ENCODE data around the gene TFF2.

Gene TFF2

GRCh38 chr21:42383331-42383730 is 32.5 kb upstream of the TFF2 start:
- no peak for DNase-seq

GRCh38 chr21:42382915-42383314 is 32.1 kb upstream of the TFF2 start:
- DNase-seq = no peak

DNA sequence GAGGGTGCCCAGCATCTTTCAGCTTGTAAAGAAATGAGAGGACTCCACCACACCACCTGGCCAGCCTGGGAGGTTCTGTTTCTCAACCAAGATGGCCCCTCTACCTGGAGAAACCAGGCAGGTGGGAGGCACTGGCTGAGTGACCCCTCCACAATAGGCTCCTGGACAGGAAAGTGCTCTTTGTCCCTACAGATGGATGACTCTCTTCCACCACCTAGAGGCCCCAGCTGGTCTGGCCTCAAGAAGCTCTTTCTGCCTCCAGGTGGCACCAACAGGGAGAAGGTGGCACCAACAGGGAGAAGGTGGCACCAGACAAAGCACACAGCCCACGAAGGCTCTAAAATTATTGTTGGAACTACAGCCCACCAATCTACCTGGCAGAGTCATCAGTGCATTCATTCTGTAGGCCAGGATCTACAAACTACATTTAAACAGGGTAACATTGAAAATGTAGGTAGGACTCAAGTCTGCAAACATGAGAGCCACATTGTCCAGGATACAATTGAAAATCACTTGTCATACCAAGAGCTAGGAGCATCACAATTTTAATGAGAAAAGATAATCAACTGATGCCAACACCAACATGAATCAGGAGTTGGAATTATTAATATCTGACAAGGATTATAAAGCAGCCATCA is 30.7 kb upstream of the TFF2 start:
- DNase-seq = peak; percentile 35

- no peak for DNase-seq
Measured at GRCh38 chr21:42379426-42380215, 28.8 kb upstream of the TFF2 start.

GRCh38 chr21:42378418-42378817 is 27.6 kb upstream of the TFF2 start:
- no peak for DNase-seq

DNA sequence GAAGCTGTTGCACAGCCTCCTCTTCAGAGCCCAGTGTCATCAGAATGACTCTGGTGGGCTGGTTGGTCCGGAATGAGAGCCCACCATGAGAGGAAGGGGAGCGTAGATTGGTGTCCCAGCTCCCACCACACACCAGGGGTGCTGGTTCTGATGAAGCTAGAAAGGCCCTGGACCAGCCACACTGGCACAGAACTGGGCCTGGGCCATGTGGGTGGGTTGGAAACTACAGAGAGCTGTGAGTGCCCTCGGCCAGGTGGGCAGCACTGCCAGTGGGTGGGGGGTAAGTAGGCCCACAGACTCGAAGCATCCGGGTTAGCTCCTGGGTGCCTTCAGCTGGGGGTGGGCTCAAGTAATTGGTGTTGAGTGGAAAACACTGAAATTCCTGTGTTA is 27.2 kb upstream of the TFF2 start:
- no peak for DNase-seq

GRCh38 chr21:42377211-42377950 is 26.6 kb upstream of the TFF2 start:
- no peak for DNase-seq

- no peak for DNase-seq
Measured at GRCh38 chr21:42376338-42376982, 25.7 kb upstream of the TFF2 start.

DNA sequence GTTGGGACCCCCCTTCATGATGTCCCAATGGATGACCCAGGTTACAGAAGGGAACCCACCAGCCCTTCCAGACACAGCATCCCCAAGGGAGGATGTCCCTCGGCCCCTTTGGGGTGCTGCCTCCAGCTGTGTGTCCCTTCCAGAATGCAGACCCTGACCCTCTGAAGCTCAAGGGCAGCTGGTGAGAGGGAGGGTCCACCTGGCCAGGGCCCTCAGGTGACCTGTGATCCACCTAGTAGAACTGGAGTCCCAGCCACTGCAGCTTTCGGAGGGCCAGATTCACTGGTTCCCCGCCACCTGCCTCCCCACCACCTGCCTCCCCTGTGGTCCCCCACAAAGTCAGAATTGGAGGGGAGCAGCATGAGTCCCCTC is 25.2 kb upstream of the TFF2 start:
- DNase-seq = no peak

DNA sequence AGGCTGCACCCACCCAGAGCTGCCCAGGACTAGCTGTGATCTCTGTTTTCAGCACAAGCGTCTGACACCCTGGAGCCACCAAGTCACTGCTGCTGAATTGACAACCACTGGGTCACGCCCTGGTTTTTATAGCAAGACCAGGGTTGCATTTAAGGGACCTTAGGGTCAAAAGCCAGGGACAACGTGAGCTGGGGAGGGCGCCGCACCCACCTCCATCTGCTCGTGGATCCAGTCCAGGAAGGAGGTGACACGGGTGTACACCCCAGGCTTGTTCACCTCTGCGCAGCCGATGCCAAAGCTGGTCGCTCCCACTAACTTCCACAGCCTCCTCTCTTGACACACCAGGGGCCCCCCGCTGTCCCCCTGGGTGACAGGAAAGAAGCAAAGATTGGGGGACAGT is 24.7 kb upstream of the TFF2 start:
- no peak for DNase-seq

GRCh38 chr21:42374864-42375499 is 24.2 kb upstream of the TFF2 start:
- no peak for DNase-seq

DNA sequence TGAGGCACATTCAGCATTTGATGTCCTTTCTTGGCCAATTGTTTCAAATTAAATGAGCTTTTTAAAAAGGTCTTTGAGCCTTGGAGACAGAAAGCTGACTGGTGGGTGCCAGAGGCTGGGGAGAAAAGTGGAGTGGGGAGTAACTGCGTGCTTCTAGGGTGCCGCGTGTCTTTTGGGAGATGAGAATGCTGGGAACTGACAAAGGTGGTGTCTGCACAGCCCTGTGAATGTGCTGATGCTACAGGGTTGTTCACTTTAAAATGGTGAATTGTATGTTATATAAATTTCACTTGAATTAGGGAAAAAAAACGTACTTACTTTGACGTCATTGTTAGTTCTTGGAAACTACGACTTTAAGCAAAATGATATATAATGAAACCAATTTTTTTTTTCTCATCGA is 23.7 kb upstream of the TFF2 start:
- DNase-seq = no peak

DNA sequence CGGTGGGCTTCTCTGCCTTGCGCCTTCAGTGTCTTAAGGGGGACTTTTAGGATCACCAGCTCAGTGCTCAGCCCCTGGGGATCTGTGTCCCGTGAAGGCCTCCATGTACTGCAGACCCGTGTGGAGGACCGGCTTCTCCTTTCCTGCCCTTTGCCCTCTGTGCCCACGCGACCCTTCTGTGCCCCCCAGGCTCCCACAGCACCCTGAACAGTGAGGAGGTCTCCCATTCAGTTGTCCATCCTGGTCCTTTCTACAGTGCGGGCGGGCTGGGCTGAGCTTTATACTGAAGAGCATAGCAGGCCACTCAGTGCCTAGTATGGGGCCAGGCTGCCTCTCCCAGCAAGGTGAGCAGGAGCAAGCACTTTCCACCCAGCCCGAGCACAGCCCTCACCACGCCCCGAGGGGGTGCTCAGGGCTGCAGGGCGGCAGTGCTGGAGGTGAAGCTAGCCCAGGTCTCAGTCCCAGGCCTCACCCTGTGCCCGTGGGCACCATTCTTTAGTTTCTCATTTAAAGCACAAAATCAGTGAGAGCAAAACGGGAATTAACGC is 23.2 kb upstream of the TFF2 start:
- no peak for DNase-seq

DNA sequence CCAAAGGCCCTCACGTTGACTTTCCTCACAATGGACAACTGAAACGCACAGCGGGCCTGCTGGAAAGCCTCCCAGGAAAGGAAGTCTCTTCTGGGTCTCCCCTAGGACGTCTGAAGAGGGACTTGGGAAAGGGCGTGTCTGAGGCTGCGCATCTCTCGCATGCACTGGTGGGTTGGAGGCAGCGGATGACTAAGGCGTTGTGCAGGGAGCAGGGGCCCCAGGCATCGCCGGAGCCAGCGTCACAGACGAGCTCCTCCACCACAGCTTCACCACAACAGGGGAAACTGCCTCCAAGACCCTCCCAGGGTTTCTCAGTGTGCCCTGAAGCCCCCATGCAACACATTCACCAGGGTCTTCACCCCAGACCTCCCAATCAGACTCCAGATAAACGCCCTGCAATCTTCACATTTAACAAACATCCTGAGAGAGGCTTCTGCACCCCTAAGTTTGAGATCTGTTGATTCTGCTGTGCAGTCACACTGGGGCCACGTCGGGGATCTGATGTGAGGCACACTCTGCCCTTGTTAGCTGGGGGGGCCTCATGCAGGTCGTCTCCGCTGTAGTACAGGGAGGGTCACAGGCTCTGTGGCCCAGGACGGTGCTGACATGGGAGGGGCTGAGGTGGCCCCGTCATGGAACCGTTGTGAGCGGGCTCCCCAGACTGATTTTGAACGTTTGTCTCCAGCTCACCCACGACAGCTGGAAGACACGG is 22.6 kb upstream of the TFF2 start:
- peak; percentile 21 for DNase-seq

- no peak for DNase-seq
Measured at GRCh38 chr21:42370894-42371654, 20.3 kb upstream of the TFF2 start.

DNA sequence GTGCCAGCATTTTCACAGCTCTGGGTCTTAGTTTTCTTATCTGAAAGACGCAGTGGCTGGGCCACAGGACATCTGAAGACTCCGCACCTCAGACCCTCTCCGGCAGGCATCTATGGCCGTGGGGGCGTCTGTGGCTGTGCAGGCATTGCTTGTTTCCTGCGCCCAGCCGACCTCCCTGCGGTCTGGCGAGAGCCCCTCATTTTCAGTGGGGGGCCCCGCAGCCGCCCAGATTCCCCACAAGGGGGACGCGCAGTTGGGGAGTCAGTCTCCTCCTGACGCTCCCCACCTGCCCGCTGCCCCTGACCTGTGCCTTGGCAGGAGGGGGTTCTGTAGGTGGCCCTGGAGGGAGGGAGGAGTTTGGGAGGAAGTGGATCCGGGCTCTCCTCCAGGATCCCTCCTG is 19.0 kb upstream of the TFF2 start:
- no peak for DNase-seq

DNA sequence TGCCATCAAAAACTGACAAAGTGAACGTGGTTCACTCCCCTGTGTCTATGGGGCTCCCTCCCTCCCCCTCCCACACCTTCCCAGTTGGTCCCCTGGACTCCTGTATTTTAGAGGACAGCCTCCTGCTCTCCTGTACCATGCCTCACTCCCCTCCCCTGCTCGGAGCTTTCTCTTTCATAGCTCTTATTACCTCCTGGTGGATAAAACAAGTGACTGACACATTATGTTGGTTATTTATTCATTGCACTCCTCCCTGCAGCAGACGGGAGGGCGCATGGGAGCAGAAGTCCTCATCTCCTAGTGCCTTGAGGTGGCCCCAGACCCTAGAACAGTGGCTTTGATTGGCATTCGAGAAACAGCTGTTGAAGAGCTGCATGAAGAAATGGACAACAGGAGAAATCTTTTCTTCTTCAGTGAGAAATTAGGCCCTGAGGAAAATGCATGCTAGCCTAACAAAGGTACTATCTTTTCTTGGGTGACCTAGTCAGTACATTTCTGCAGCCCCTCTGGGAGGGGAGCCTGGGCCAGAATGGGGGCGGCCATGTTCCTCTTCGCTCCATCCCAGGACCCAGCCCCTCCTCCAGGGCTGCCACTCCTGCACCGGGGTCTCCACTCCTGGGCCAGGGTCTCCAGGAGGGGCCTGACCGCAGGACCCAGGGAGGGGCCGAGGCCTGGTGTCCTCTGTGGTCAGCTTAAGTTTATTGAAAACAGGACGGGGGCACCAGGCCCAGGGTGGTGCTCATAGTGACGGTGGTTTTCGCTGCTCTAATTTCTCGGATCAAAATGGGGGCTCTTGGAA is 16.8 kb upstream of the TFF2 start:
- DNase-seq = no peak

DNA sequence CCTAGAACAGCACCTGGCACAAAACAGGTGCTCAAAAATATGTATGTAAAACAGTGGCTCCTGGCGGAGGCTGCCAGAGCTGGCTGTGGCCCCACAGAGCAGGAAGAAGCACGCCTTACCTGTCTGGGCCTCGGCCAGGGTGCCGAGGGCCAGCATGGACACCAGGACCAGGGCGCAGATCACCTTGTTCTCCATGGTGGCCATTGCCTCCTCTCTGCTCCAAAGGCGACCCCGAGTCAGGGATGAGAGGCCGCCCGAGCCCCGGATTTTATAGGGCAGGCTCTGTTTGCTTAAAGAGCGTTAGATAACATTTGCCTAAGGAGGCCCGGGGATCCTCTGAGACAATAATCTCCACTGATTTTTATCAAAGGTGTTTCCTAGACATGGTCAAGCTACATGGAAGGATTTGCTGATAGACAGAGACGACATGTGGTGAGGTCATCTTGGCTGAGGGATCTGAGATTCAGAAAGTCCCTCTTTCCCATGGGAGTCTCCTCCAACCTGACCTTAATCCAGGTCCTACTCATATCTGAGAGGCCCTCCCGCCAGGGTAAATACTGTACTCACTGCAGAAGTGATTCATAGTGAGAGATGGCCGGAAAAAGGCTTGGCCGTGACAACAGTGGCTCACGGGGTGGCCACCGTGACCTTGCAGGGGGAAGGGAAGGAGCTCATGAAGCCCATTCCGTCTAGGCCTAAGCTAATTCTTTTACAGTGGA is 15.7 kb upstream of the TFF2 start, which contains the start of gene TFF1:
TSS of gene TFF1 (minus strand) at position 244 of the 719 bp plus-strand sequence. CDS start at position 204, 40 bp downstream.
- DNase-seq = no peak

GRCh38 chr21:42365770-42366169 is 15.0 kb upstream of the TFF2 start:
- no peak for DNase-seq

Measured in activated naive CD4-positive, alpha-beta T cell treated with Interleukin-2 at 50 U/mL for 16 hours (primary cell).